ENCODE measurements around the gene ADIPOR2. TPM values are rescaled to one million over a fixed set of nuclear protein-coding genes. Genes with fewer than 3 reads are reported as not detected.

The ADIPOR2 gene
- total and polyA plus RNA-seq, 2 of the 4 experiments (the other 2 are of a cell fraction), result 20.0 to 24.9 TPM

DNA sequence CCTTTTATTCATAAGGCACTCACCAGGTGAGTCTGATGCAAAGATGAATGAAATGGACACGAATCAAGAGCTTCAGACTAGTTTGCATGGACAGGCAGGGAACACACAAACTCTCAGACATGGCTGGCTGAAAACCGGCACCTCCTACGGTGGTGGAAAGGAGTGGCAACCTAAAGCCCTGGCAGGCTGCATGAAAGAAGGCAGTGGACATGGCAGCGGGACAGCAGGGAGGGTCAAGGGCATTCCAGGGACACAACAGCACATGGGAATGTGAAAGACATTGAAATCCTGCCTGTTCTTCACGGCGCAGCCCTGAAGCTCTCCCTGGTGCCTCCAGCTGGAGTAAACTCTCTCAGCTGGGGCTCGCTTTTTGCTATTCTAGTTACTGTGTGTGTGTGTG lies 112.9 kb downstream of the ADIPOR2 start:
- ChIA-PET POLR2A (ENCODE audit: unreplicated experiment) (no interaction called here), CTCF (interaction anchor here (1.8 kb wide), 1 partner anchor 136 kb away, joined by 6 read pairs; no protein-coding TSS in a partner anchor)
- H3K27me3 ChIP-seq (ENCODE audit: control insufficient read depth, insufficient read depth, low read length), result no peaks in the 10 kb centered on the region

More for the DNA sequence above, 112.9 kb downstream of the ADIPOR2 start:
- no peak overlapping the region for H3K4me2 ChIP-seq (ENCODE audit: low read depth, low read length)
- H4K8ac ChIP-seq (ENCODE audit: low read depth in 2 of 2, low read length in 2 of 2), result no peak overlapping the region
- H4K20me1 ChIP-seq (ENCODE audit: insufficient read depth, low read length), result no peaks in the 10 kb centered on the region
- H3K36me3 ChIP-seq (ENCODE audit: control insufficient read depth, insufficient read depth, low read length), result no peaks in the 10 kb centered on the region
- H3K14ac ChIP-seq (replicated peaks; ENCODE audit: low read depth, low read length), result no peak overlapping the region
- DNase-seq (no peak), ATAC-seq (ENCODE audit: low read depth) (no peak)
- H3K4ac ChIP-seq (ENCODE audit: low read depth, low read length), result no peak overlapping the region
- H3K18ac ChIP-seq (ENCODE audit: low read depth, low read length), result no peak overlapping the region
- BruUV-seq (replicated peaks), result no TSS peak
- no peak overlapping the region for H3K9ac ChIP-seq (ENCODE audit: low read depth, low read length)
- H2BK5ac ChIP-seq (ENCODE audit: low read depth, low read length, poor library complexity, severe bottlenecking), result no peak overlapping the region
- H4K91ac ChIP-seq (ENCODE audit: insufficient read depth, low read depth, low read length), result no peak overlapping the region
- no peaks in the 10 kb centered on the region for H3K79me1 ChIP-seq (ENCODE audit: low read depth in 1 of 2, low read length in 2 of 2)
- no peak overlapping the region for H4K5ac ChIP-seq (ENCODE audit: low read depth, low read length)
- intact Hi-C loops (cut with micrococcal nuclease) (no loop called here), in situ Hi-C loops (cut with MboI; ENCODE audit: low sequenced_read_pairs) (loop anchor here (10.0 to 25.0 kb wide), 3 partner anchors 221 to 781 kb away; no protein-coding TSS in a partner anchor), dilution Hi-C loops (cut with HindIII; ENCODE audit: low sequenced_read_pairs, unreplicated experiment) (no loop called here)
- no peak overlapping the region for H2AK5ac ChIP-seq (ENCODE audit: low read depth, low read length)
- no peaks in the 10 kb centered on the region for H3K4me1 ChIP-seq (ENCODE audit: control insufficient read depth, insufficient read depth, low read length)
- H3K9me3 ChIP-seq (ENCODE audit: control insufficient read depth, insufficient read depth, low read length), result no peaks in the 10 kb centered on the region
- no peak overlapping the region for H3K27ac ChIP-seq (ENCODE audit: insufficient read depth, low read length)
- no peak for TF ChIP-seq SMC3 (IDR thresholded peaks at IDR 0.05; ENCODE audit: low read depth, low read length)
- H3K23ac ChIP-seq (ENCODE audit: low read depth, low read length), result no peak overlapping the region
- H3K56ac ChIP-seq (ENCODE audit: extremely low read depth, insufficient read depth, low read length), result no peak overlapping the region
- no peaks in the 10 kb centered on the region for H3K9me1 ChIP-seq (ENCODE audit: insufficient read depth, low read length)
- H3K4me3 ChIP-seq (ENCODE audit: insufficient read depth, low read depth, low read length), result no peak overlapping the region
- no peak overlapping the region for H2BK20ac ChIP-seq (ENCODE audit: low read depth, low read length)
- H2BK120ac ChIP-seq (ENCODE audit: low read depth, low read length), result no peak overlapping the region
- no peak overlapping the region for H2BK15ac ChIP-seq (ENCODE audit: low read depth, low read length)
- no peak overlapping the region for H2AK9ac ChIP-seq (replicated peaks; ENCODE audit: low read depth, low read length, poor library complexity)
- H2AFZ ChIP-seq (replicated peaks; ENCODE audit: low read length, poor library complexity), result peak overlapping the region; percentile 52
- WGBS, 2 experiments (ENCODE audit: extremely low coverage in 2 of 2, insufficient read length in 1 of 2), result 40% methylated on average over 1 of the region's 7 CpGs; no CpG with 5 or more reads in 1 of the 2 experiments
